Measurements from ENCODE around the gene MT1E. TPM values are rescaled to one million over a fixed set of nuclear protein-coding genes. Genes with fewer than 3 reads are reported as not detected.

MT1E gene
- total and polyA plus RNA-seq, 9 donors: 16.1 to 867 (median 65.3) TPM

- H3K4me1 ChIP-seq (ENCODE audit: insufficient read depth): no peaks in the 10 kb centered on the region
- 27 to 34% (median 29%) methylated on average over 8 of the region's 8 CpGs for WGBS, 3 donors
- H3K9me3 ChIP-seq: no peaks in the 10 kb centered on the region
- no peaks in the 10 kb centered on the region for H3K36me3 ChIP-seq
- intact Hi-C loops (cut with DNase I): loop anchor here in 1 of 4 donors (10.0 kb wide), 1 partner anchor 704 kb away; no protein-coding TSS in a partner anchor
- TF ChIP-seq CTCF (IDR thresholded peaks at IDR 0.05) (peak in 1 of 3 donors; percentile 54), POLR2A (IDR thresholded peaks at IDR 0.05) (no peak)
- H3K27me3 ChIP-seq: no peaks in the 10 kb centered on the region
- no peak overlapping the region for H3K27ac ChIP-seq
- no peak overlapping the region for H3K4me3 ChIP-seq
- peak in 1 of 5 donors; percentile 48 for DNase-seq
Measured at GRCh38 chr16:56600398-56600999, 25.1 kb upstream of the MT1E start.

GRCh38 chr16:56601325-56601724, 24.3 kb upstream of the MT1E start:
- Histone ChIP-seq H3K36me3 (no peaks in the 10 kb centered on the region), H3K4me1 (ENCODE audit: insufficient read depth) (peaks cover 3% of the 10 kb centered on the region), H3K27ac (no peak overlapping the region), H3K27me3 (no peaks in the 10 kb centered on the region), H3K4me3 (no peak overlapping the region), H3K9me3 (no peaks in the 10 kb centered on the region)
- DNase-seq: peak in 1 of 5 donors; percentile 13
- TF ChIP-seq CTCF (IDR thresholded peaks at IDR 0.05) (no peak), POLR2A (IDR thresholded peaks at IDR 0.05) (no peak), EP300 (IDR thresholded peaks at IDR 0.05) (no peak)
- intact Hi-C loops (cut with DNase I): loop anchor here in 1 of 4 donors (10.0 kb wide), 1 partner anchor 703 kb away; no protein-coding TSS in a partner anchor
- 61 to 65% (median 64%) methylated on average over 9 of the region's 9 CpGs for WGBS, 3 donors

GRCh38 chr16:56603589-56603988, 22.0 kb upstream of the MT1E start:
- H3K4me1 ChIP-seq (ENCODE audit: insufficient read depth): peaks cover 13% of the 10 kb centered on the region
- no peak for DNase-seq
- H3K4me3 ChIP-seq: no peak overlapping the region
- H3K9me3 ChIP-seq: no peaks in the 10 kb centered on the region
- peak in 1 of 3 donors; percentile 23 for TF ChIP-seq CTCF (IDR thresholded peaks at IDR 0.05)
- TF ChIP-seq POLR2A (IDR thresholded peaks at IDR 0.05): no peak
- H3K27me3 ChIP-seq: no peaks in the 10 kb centered on the region
- no peak overlapping the region for H3K27ac ChIP-seq
- H3K36me3 ChIP-seq: no peaks in the 10 kb centered on the region
- WGBS, 3 donors: 62 to 72% (median 68%) methylated on average over 4 of the region's 4 CpGs
- intact Hi-C loops (cut with DNase I): loop anchor here in 1 of 4 donors (10.0 kb wide), 1 partner anchor 701 kb away; no protein-coding TSS in a partner anchor

- Histone ChIP-seq H3K36me3 (no peaks in the 10 kb centered on the region), H3K9me3 (no peaks in the 10 kb centered on the region), H3K4me3 (no peak overlapping the region), H3K4me1 (ENCODE audit: insufficient read depth) (peaks cover 14% of the 10 kb centered on the region), H3K27ac (no peak overlapping the region), H3K27me3 (no peaks in the 10 kb centered on the region)
- no peak for DNase-seq
- WGBS, 3 donors: 90 to 95% (median 92%) methylated on average over 4 of the region's 4 CpGs
- intact Hi-C loops (cut with DNase I): loop anchor here in 1 of 4 donors (5.0 to 10.0 kb wide), 2 partner anchors 382 to 700 kb away; partner anchors contain the start of gene NLRC5
- no peak for TF ChIP-seq CTCF (IDR thresholded peaks at IDR 0.05)
Measured at GRCh38 chr16:56604966-56605365, 20.6 kb upstream of the MT1E start.
